NCI-H748 (cell line): ENCODE data around the gene RGS2.

ENCODE experiments used
- DNase-seq: peaks from one replicate; lab custom pipeline; 2025; ENCODE audit not compliant: unreplicated experiment; lab: John Stamatoyannopoulos, UW

RGS2 gene

GRCh38 chr1:192808518-192809306, at the start of gene RGS2:
Gene RGS2, plus strand, starts transcription at chr1:192809039. Its CDS starts 33 bp downstream, at chr1:192809072.
- peak; percentile 93 for DNase-seq

GRCh38 chr1:192759104-192759503, 49.7 kb upstream of the RGS2 start:
- DNase-seq: peak; percentile 4

- no peak for DNase-seq
Measured at GRCh38 chr1:192762265-192762664, 46.6 kb upstream of the RGS2 start.

GRCh38 chr1:192763243-192763642, 45.6 kb upstream of the RGS2 start:
- DNase-seq: no peak

- no peak for DNase-seq
Measured at GRCh38 chr1:192763756-192764155, 45.1 kb upstream of the RGS2 start.

- DNase-seq: no peak
Measured at GRCh38 chr1:192764675-192765074, 44.2 kb upstream of the RGS2 start.

- DNase-seq: no peak
Measured at GRCh38 chr1:192766009-192766625, 42.7 kb upstream of the RGS2 start.

GRCh38 chr1:192766876-192767275, 42.0 kb upstream of the RGS2 start:
- no peak for DNase-seq

GRCh38 chr1:192767798-192768197, 41.0 kb upstream of the RGS2 start:
- DNase-seq: no peak

GRCh38 chr1:192768463-192768862, 40.4 kb upstream of the RGS2 start:
- DNase-seq: no peak

- no peak for DNase-seq
Measured at GRCh38 chr1:192771341-192771740, 37.5 kb upstream of the RGS2 start.

- DNase-seq: no peak
Measured at GRCh38 chr1:192775631-192776030, 33.2 kb upstream of the RGS2 start.

GRCh38 chr1:192776206-192776605, 32.6 kb upstream of the RGS2 start:
- no peak for DNase-seq

- DNase-seq: no peak
Measured at GRCh38 chr1:192776998-192777397, 31.8 kb upstream of the RGS2 start.

GRCh38 chr1:192783791-192784190, 25.0 kb upstream of the RGS2 start:
- DNase-seq: no peak

- DNase-seq: no peak
Measured at GRCh38 chr1:192784397-192784796, 24.4 kb upstream of the RGS2 start.

- no peak for DNase-seq
Measured at GRCh38 chr1:192786576-192786975, 22.3 kb upstream of the RGS2 start.

GRCh38 chr1:192787914-192788585, 20.8 kb upstream of the RGS2 start:
- DNase-seq: no peak

GRCh38 chr1:192789871-192790270, 19.0 kb upstream of the RGS2 start:
- no peak for DNase-seq

GRCh38 chr1:192792628-192793027, 16.2 kb upstream of the RGS2 start:
- DNase-seq: no peak

GRCh38 chr1:192793983-192794767, 14.7 kb upstream of the RGS2 start:
- DNase-seq: no peak

- DNase-seq: no peak
Measured at GRCh38 chr1:192794768-192795035, 14.1 kb upstream of the RGS2 start.
